Colonic mucosa (tissue), 4 donors: ENCODE measurements around the gene ZNFX1. TPM values are rescaled to one million over a fixed set of nuclear protein-coding genes. Genes with fewer than 3 reads are reported as not detected.

Experiments
- DNase-seq: peaks from one replicate; pipeline ENCODE4 v3.0.0-alpha.2; 2020
- H3K27ac ChIP-seq: fragments of 200-600 bp; one replicate; pipeline ENCODE4 v1.8.0; 2021
- H3K27me3 ChIP-seq: fragments of 200-600 bp; one replicate; pipeline ENCODE4 v1.8.0; 2021
- H3K36me3 ChIP-seq: fragments of 200-600 bp; one replicate; pipeline ENCODE4 v1.8.0; 2021
- H3K4me1 ChIP-seq: fragments of 200-600 bp; one replicate; pipeline ENCODE4 v1.8.0; 2021; ENCODE audit warnings: mild to moderate bottlenecking
- H3K4me3 ChIP-seq: fragments of 200-600 bp; one replicate; pipeline ENCODE4 v1.8.0; 2021
- H3K9ac ChIP-seq, 2 donors: one replicate each; pipeline ENCODE4 v1.7.0; 2013; ENCODE audit warnings: control low read depth in 2 of 2, low read depth in 2 of 2, low read length in 2 of 2
- H3K9me3 ChIP-seq: fragments of 200-600 bp; one replicate; pipeline ENCODE4 v1.8.0; 2021
- intact Hi-C: fragments of 100-400 bp; cut with DNase I; formaldehyde crosslinking; loops from one replicate; pipeline ENCODE4 v1.14.1; 2022
- total RNA-seq, 2 donors: library from RNA; stranded (reverse); fragmentation: NEBNext Ultra II Directional in 1 of 2; extraction: Animal tissue kit (Norgen Biotek cat#: 25700) in 1 of 2; gene quantifications; one replicate each; pipeline ENCODE4 v1.2.1, GENCODE V29; 2021
- TF ChIP-seq, protein P1 (sequence below): fragments of 200-600 bp; IDR thresholded peaks from one replicate; pipeline ENCODE4 v1.8.0; 2022; ENCODE audit warnings: antibody characterized with exemption, mild to moderate bottlenecking
- donor health status: healthy.
- donor health status: DM: no; HTN: no; CAD: no.
- donor health status: DM: no; HTN: no; CAD: no.

ZNFX1 gene
- total RNA-seq, 2 donors from 2014 or later = 22.7 to 26.7 TPM

DNA sequence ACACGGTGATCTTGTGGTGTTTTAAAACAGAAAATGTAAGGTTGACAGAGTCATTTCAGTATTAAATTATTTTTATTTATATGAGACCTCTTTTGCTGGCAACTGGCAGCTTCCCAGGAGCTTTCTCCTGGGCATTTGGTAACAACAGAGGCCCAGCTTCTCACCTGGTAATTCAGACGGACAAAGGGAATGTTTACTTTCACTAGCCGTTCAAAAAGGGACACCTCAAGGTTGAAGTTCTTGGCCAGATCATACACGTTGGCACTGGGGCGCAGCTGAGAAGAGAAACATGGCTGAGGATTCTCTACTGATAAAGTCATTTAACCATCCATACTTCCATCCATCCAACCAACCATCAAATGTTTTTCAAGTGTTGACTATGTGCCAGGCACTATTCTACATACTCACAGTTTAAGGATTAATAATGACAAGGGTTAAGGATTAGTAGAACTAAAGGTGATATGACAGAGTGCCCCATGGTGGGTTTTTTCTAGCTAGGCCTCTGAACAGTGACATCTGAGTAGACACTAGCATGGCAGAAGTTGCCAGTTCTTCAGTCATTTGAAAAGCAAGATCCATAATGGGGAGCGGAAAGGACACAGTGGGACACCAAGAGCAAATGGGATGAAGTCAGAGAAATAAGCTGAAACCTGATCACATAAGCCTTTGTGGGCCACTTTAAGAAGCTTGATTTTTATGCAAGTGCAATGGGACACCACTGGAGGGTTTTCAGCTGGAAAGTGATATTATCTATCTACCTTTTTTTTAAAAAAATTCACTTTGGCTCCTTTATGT is 25.1 kb downstream of the ZNFX1 start:
- Histone ChIP-seq H3K27me3 (no peaks in the 10 kb centered on the region), H3K9me3 (no peaks in the 10 kb centered on the region), H3K36me3 (peaks cover 27% of the 10 kb centered on the region), H3K4me3 (no peak overlapping the region), H3K9ac (no peak overlapping the region), H3K27ac (no peak overlapping the region), H3K4me1 (no peaks in the 10 kb centered on the region)
- intact Hi-C loops = no loop called here
- TF ChIP-seq, protein P1, sequence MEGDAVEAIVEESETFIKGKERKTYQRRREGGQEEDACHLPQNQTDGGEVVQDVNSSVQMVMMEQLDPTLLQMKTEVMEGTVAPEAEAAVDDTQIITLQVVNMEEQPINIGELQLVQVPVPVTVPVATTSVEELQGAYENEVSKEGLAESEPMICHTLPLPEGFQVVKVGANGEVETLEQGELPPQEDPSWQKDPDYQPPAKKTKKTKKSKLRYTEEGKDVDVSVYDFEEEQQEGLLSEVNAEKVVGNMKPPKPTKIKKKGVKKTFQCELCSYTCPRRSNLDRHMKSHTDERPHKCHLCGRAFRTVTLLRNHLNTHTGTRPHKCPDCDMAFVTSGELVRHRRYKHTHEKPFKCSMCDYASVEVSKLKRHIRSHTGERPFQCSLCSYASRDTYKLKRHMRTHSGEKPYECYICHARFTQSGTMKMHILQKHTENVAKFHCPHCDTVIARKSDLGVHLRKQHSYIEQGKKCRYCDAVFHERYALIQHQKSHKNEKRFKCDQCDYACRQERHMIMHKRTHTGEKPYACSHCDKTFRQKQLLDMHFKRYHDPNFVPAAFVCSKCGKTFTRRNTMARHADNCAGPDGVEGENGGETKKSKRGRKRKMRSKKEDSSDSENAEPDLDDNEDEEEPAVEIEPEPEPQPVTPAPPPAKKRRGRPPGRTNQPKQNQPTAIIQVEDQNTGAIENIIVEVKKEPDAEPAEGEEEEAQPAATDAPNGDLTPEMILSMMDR = no peak
- no peak for DNase-seq

DNA sequence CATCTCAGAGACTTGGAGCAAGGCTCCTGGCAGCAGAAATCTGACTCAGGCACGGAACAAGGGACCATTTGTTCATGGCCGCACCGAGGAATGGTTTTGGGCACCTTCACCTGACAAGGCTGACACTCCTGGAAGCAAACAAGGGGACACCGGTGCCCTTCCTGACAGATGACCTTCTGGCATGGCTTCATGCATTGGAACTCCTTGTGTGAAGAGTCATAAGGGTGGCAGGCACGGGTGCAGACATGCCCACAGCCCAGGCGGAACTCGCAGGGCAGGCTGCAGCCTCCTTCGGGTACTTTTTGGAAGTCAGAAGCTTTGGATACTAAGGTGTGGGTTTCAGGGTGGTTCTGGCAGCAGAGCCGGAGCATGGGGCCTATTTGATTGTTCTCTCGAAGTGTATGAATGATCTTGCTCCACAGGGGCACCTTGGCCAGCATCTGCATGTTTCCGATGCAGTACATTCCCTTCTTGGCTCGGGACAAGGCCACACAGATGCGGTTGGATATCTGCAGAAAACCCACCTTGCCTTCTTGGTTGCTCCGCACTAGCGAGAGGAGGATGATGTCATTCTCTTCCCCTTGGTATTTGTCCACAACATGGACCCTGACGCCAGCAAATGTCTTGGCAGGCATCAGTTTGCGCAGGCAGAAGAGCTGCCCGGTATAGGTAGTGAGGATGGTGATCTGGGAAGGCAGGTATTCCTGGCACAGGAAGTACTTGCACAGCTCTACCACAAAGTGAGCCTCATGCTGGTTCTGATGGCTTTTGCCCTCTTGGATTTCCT is 28.8 kb downstream of the ZNFX1 start:
- Histone ChIP-seq H3K4me1 (no peaks in the 10 kb centered on the region), H3K27ac (no peak overlapping the region), H3K4me3 (no peak overlapping the region), H3K27me3 (no peaks in the 10 kb centered on the region), H3K9me3 (no peaks in the 10 kb centered on the region), H3K36me3 (peaks cover 26% of the 10 kb centered on the region), H3K9ac (no peak overlapping the region)
- intact Hi-C loops = no loop called here
- TF ChIP-seq, protein P1 = no peak
- DNase-seq = no peak

DNA sequence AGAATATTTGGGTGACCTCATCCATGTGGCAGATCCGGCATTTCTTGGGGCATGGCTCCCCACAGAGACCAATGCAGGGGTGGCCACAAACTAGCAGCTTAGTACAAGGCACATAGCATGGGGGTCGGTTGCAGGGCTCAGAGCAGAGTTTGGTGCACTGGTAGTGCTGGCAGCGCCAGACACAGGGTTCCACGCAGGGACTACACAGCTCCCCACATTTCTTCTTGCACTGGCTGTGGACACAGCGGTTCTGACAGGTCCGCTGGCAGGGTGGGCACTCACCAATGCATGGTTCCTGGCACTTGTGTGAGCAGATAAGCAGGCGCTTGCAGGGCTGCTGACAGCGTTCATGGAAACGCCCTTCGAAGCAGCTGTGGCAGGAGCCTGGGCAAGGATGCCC is 29.6 kb downstream of the ZNFX1 start:
- TF ChIP-seq, protein P1 = no peak
- Histone ChIP-seq H3K27ac (no peak overlapping the region), H3K27me3 (no peaks in the 10 kb centered on the region), H3K4me3 (no peak overlapping the region), H3K9ac (no peak overlapping the region), H3K36me3 (peaks cover 29% of the 10 kb centered on the region), H3K9me3 (no peaks in the 10 kb centered on the region), H3K4me1 (no peaks in the 10 kb centered on the region)
- intact Hi-C loops = no loop called here
- no peak for DNase-seq

DNA sequence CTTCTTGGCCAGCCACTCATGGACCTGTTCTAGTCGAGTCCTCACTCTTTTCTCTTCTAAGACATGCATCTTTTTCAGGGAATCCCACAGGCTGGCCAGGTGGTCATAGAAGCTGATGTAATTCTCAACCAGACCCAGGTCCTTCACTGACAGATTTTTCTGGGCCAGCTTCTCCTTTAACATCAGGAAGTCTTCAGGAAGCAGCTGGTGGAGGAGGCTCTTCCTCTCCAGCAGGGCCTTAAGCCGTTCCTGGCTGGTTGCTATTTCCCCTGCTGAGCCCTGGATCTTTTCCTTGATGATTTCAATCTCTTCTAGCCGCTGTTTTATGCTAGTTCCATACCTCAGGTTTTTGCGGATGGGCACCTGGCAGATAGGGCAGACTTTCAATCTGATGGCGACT is 30.1 kb downstream of the ZNFX1 start:
- intact Hi-C loops = loop anchor here (2.0 kb wide), 1 partner anchor 75 kb away; no protein-coding TSS in a partner anchor
- H3K36me3 ChIP-seq = peaks cover 27% of the 10 kb centered on the region
- no peak for DNase-seq
- no peak overlapping the region for H3K9ac ChIP-seq
- H3K27me3 ChIP-seq = no peaks in the 10 kb centered on the region
- H3K27ac ChIP-seq = no peak overlapping the region
- TF ChIP-seq, protein P1 = no peak
- no peaks in the 10 kb centered on the region for H3K4me1 ChIP-seq
- no peaks in the 10 kb centered on the region for H3K9me3 ChIP-seq
- no peak overlapping the region for H3K4me3 ChIP-seq

DNA sequence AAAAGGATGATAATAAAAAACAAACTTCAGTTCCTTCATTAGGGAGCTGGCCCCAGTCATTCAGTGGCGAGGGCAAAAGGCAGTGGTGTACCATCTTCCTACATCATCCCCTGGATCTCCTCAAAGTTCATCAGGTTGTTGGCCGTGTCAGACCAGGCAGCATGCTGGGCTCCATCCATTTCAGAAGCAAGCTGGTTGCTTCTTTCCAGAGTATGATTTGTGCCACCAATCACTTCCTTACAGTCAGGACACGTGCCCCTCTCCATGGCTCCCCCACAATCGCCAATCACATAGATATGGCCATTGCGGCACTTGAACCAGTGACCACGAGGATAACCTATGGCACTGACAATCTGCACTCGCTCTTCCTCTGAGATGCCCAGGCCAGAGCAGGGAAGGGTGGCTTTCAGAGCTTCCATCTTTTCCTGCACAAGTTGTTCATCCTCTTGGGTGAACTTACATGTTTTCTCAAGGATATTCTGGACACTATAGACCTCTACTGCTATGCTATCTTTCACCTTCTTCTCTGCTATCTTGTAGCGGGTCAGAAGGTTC is 30.6 kb downstream of the ZNFX1 start:
- DNase-seq = no peak
- no peaks in the 10 kb centered on the region for H3K9me3 ChIP-seq
- H3K4me1 ChIP-seq = no peaks in the 10 kb centered on the region
- no peaks in the 10 kb centered on the region for H3K27me3 ChIP-seq
- H3K27ac ChIP-seq = no peak overlapping the region
- H3K36me3 ChIP-seq = peaks cover 28% of the 10 kb centered on the region
- no peak overlapping the region for H3K4me3 ChIP-seq
- intact Hi-C loops = loop anchor here (2.0 kb wide), 1 partner anchor 76 kb away; no protein-coding TSS in a partner anchor
- no peak overlapping the region for H3K9ac ChIP-seq
- TF ChIP-seq, protein P1 = no peak
